Right hindlimb (tissue), 1 donor: ENCODE measurements around the gene RHPN2.
A peak's percentile ranks its signal among the peaks of the same experiment; 100 is the strongest.

Experiments used
- DNase-seq: peaks from one replicate; pipeline ENCODE4 v3.0.0-alpha.2; 2018

The RHPN2 gene

GRCh38 chr19:33064792-33065550 is at the start of gene RHPN2:
Gene RHPN2 (minus strand): TSS chr19:33064888. CDS start chr19:33064852, 36 bp downstream.
- peak; percentile 77 for DNase-seq

- DNase-seq = no peak
These were observed 49.6 kb upstream of the RHPN2 start for GRCh38 chr19:33114312-33114711.

- DNase-seq = no peak
These were observed 46.9 kb upstream of the RHPN2 start for GRCh38 chr19:33111587-33111986.

- DNase-seq = no peak
These were observed 45.6 kb upstream of the RHPN2 start for GRCh38 chr19:33110137-33110910.

- no peak for DNase-seq
These were observed 43.5 kb upstream of the RHPN2 start for GRCh38 chr19:33108161-33108560.

- DNase-seq = no peak
These were observed 38.2 kb upstream of the RHPN2 start for GRCh38 chr19:33102893-33103292.

- DNase-seq = no peak
These were observed 36.4 kb upstream of the RHPN2 start for GRCh38 chr19:33100894-33101644.

GRCh38 chr19:33098055-33098534 is 33.4 kb upstream of the RHPN2 start:
- no peak for DNase-seq

GRCh38 chr19:33096005-33096404 is 31.3 kb upstream of the RHPN2 start:
- DNase-seq = no peak

GRCh38 chr19:33094436-33095067 is 29.9 kb upstream of the RHPN2 start:
- DNase-seq = no peak

GRCh38 chr19:33093420-33094210 is 28.9 kb upstream of the RHPN2 start:
- DNase-seq = no peak

GRCh38 chr19:33090179-33090578 is 25.5 kb upstream of the RHPN2 start:
- DNase-seq = no peak

GRCh38 chr19:33089010-33089409 is 24.3 kb upstream of the RHPN2 start:
- DNase-seq = no peak

- no peak for DNase-seq
These were observed 22.3 kb upstream of the RHPN2 start for GRCh38 chr19:33086955-33087354.

GRCh38 chr19:33085570-33086128 is 21.0 kb upstream of the RHPN2 start:
- DNase-seq = no peak

- peak; percentile 94 for DNase-seq
These were observed 16.3 kb upstream of the RHPN2 start, which contains the start of gene GPATCH1 for GRCh38 chr19:33080761-33081681. Gene GPATCH1 (plus strand): TSS chr19:33081181. CDS start chr19:33081194, 13 bp downstream.

GRCh38 chr19:33075519-33075918 is 10.8 kb upstream of the RHPN2 start:
- DNase-seq = no peak

- no peak for DNase-seq
These were observed 7.2 kb upstream of the RHPN2 start for GRCh38 chr19:33071887-33072286.

GRCh38 chr19:33067121-33067520 is 2.4 kb upstream of the RHPN2 start:
- DNase-seq = no peak

- DNase-seq = no peak
These were observed 1.9 kb upstream of the RHPN2 start for GRCh38 chr19:33066543-33066942.

GRCh38 chr19:33064458-33064791 is 263 bp downstream of the RHPN2 start:
- DNase-seq = no peak
